OCI-LY1 (cell line): ENCODE results near the gene CSTB.

Experiments used
- CTCF ChIP-seq: fragments of 200-600 bp; sonication (generic), shearing (Covaris generic); IDR thresholded peaks from 2 replicates; pipeline ENCODE4 v1.5.1; 2017; ENCODE audit warnings: mild to moderate bottlenecking, antibody characterized with exemption, low read length, moderate library complexity, mixed read lengths
- EZH2 ChIP-seq: fragments of 200-600 bp; sonication (generic), shearing (Covaris generic); IDR thresholded peaks from 2 replicates; pipeline ENCODE4 v1.8.0; 2017; ENCODE audit warnings: borderline replicate concordance, mixed run types, mild to moderate bottlenecking, antibody characterized with exemption, low read length, moderate library complexity, mixed read lengths

GRCh38 chr21:43758111-43758641, 17.9 kb downstream of the CSTB start:
- TF ChIP-seq CTCF, result no peak
- no peak for TF ChIP-seq EZH2
